ENCODE results near the gene TBX1.

GRCh38 chr22:19812910-19813309, 52.3 kb downstream of the TBX1 start:
- TF ChIP-seq IRF2 (CRISPR knock-in tag; IDR thresholded peaks at IDR 0.05; ENCODE audit: borderline replicate concordance, low read depth) (no peak), SMAD3 (CRISPR knock-in tag; IDR thresholded peaks at IDR 0.05; ENCODE audit: borderline replicate concordance) (no peak), ZBTB21 (CRISPR knock-in tag; IDR thresholded peaks at IDR 0.05; ENCODE audit: borderline replicate concordance) (no peak), JUN (CRISPR knock-in tag; IDR thresholded peaks at IDR 0.05) (no peak)

Measured in WTC11 (cell line).